GM12872 (cell line): ENCODE results near the gene LAMP1.

Source experiments
- CTCF ChIP-seq: IDR thresholded peaks from 3 replicates; pipeline ENCODE4 v1.5.1; 2011; ENCODE audit warnings: low read depth, mild to moderate bottlenecking, low read length, moderate library complexity; ENCODE audit not compliant: insufficient read depth

The LAMP1 gene

GRCh38 chr13:113364311-113364889 lies 67.4 kb downstream of the LAMP1 start:
- TF ChIP-seq CTCF: no peak

- no peak for TF ChIP-seq CTCF
Measured at GRCh38 chr13:113364901-113365582, 68.0 kb downstream of the LAMP1 start.

- no peak for TF ChIP-seq CTCF
Measured at GRCh38 chr13:113365583-113365970, 68.5 kb downstream of the LAMP1 start.

- TF ChIP-seq CTCF: no peak
Measured at GRCh38 chr13:113365971-113366588, 69.0 kb downstream of the LAMP1 start.

- TF ChIP-seq CTCF: no peak
Measured at GRCh38 chr13:113367020-113367560, 70.1 kb downstream of the LAMP1 start.

- TF ChIP-seq CTCF: no peak
Measured at GRCh38 chr13:113367771-113368170, 70.7 kb downstream of the LAMP1 start.

GRCh38 chr13:113369189-113369588 lies 72.2 kb downstream of the LAMP1 start:
- TF ChIP-seq CTCF: no peak
